Mesenchymal stem cell (in vitro differentiated cells and primary cell): ENCODE measurements around the gene COIL.
A peak's percentile ranks its signal among the peaks of the same experiment; 100 is the strongest.
"Not testable (repeated sequence)": the region's sequence is repeated elsewhere in the genome, so short reads cannot be mapped to it uniquely, and the experiment has no call there.

Source experiments
- DNase-seq: peaks from one replicate; pipeline ENCODE4 v3.0.0-alpha.2; 2013
- H2AFZ ChIP-seq: one replicate; pipeline ENCODE4 v1.6.1; 2013; ENCODE audit warnings: low read depth, mild to moderate bottlenecking, control low read depth, inconsistent platforms, low read length, moderate library complexity
- H2AK5ac ChIP-seq: 2 replicates; pipeline ENCODE4 v1.6.1; 2013; ENCODE audit warnings: low read length, moderate library complexity, mild to moderate bottlenecking, inconsistent platforms; ENCODE audit not compliant: severe bottlenecking
- H2BK120ac ChIP-seq: one replicate; pipeline ENCODE4 v1.6.1; 2013; ENCODE audit warnings: low read depth, mild to moderate bottlenecking, inconsistent platforms, low read length, moderate library complexity
- H2BK12ac ChIP-seq, 2 experiments: one replicate each; pipeline ENCODE4 v1.6.1; 2013; ENCODE audit warnings: inconsistent platforms in 2 of 2, low read length in 2 of 2, mild to moderate bottlenecking in 2 of 2, moderate library complexity in 2 of 2, control low read depth in 1 of 2
- H2BK15ac ChIP-seq: one replicate; pipeline ENCODE4 v1.6.1; 2013; ENCODE audit warnings: mild to moderate bottlenecking, low read depth, inconsistent platforms; ENCODE audit not compliant: poor library complexity, severe bottlenecking
- H2BK5ac ChIP-seq: 2 replicates; pipeline ENCODE4 v1.6.1; 2013; ENCODE audit warnings: low read depth, mild to moderate bottlenecking, low read length, control low read depth, inconsistent platforms; ENCODE audit not compliant: poor library complexity, severe bottlenecking
- H3K14ac ChIP-seq, 2 experiments: one replicate each; pipeline ENCODE4 v1.6.1; 2013; ENCODE audit warnings: inconsistent platforms in 2 of 2, low read length in 2 of 2, control low read depth in 1 of 2, mild to moderate bottlenecking in 1 of 2, moderate library complexity in 1 of 2
- H3K18ac ChIP-seq, 2 experiments: one replicate each; pipeline ENCODE4 v1.6.1; 2013; ENCODE audit warnings: inconsistent platforms in 2 of 2, low read length in 2 of 2, control low read depth in 1 of 2, low read depth in 1 of 2, mild to moderate bottlenecking in 1 of 2
- H3K23ac ChIP-seq, 2 experiments: one replicate each; pipeline ENCODE4 v1.6.1; 2013; ENCODE audit warnings: inconsistent platforms in 2 of 2, low read length in 2 of 2, mild to moderate bottlenecking in 2 of 2, moderate library complexity in 2 of 2, control low read depth in 1 of 2
- H3K27ac ChIP-seq: 2 replicates; pipeline ENCODE4 v1.5.1; 2013; ENCODE audit warnings: mild to moderate bottlenecking, moderate library complexity, low read length, control low read depth, inconsistent platforms; ENCODE audit not compliant: poor library complexity, severe bottlenecking
- H3K27me3 ChIP-seq, 2 experiments: 2 replicates each; pipeline versions ENCODE4 v1.6.1 to v1.7.0; 2013; ENCODE audit warnings: low read length in 2 of 2, mild to moderate bottlenecking in 2 of 2, moderate library complexity in 2 of 2, control low read depth in 1 of 2, inconsistent platforms in 1 of 2; ENCODE audit not compliant: control insufficient read depth in 1 of 2, insufficient read depth in 1 of 2
- H3K36me3 ChIP-seq, 2 experiments: 2 replicates each; pipeline versions ENCODE4 v1.6.1 to v1.7.0; 2013; ENCODE audit warnings: low read length in 2 of 2, control low read depth in 1 of 2, inconsistent platforms in 1 of 2, low read depth in 1 of 2, mild to moderate bottlenecking in 1 of 2; ENCODE audit not compliant: insufficient read depth in 2 of 2, control insufficient read depth in 1 of 2
- H3K4ac ChIP-seq, 2 experiments: one replicate each; pipeline ENCODE4 v1.6.1; 2013; ENCODE audit warnings: inconsistent platforms in 2 of 2, low read length in 2 of 2, mild to moderate bottlenecking in 2 of 2, moderate library complexity in 2 of 2, control low read depth in 1 of 2, low read depth in 1 of 2
- H3K4me1 ChIP-seq: 2 replicates; pipeline ENCODE4 v1.6.1; 2013; ENCODE audit warnings: low read depth, low read length, control low read depth; ENCODE audit not compliant: control insufficient read depth, insufficient read depth
- H3K4me2 ChIP-seq: 2 replicates; pipeline ENCODE4 v1.6.1; 2013; ENCODE audit warnings: low read length, mild to moderate bottlenecking, inconsistent platforms; ENCODE audit not compliant: poor library complexity, severe bottlenecking
- H3K4me3 ChIP-seq, 2 experiments: 2 replicates each; pipeline versions ENCODE4 v1.5.1 to v1.7.0; 2013; ENCODE audit warnings: low read length in 2 of 2, mild to moderate bottlenecking in 2 of 2, control low read depth in 1 of 2, low read depth in 1 of 2; ENCODE audit not compliant: insufficient read depth in 1 of 2
- H3K79me1 ChIP-seq: replicated peaks from 2 replicates; pipeline ENCODE4 v1.6.1; 2013; ENCODE audit warnings: mild to moderate bottlenecking, control low read depth, low read length, inconsistent platforms; ENCODE audit not compliant: poor library complexity, severe bottlenecking
- H3K9ac ChIP-seq: 2 replicates; pipeline ENCODE4 v1.7.0; 2013; ENCODE audit warnings: mild to moderate bottlenecking, low read length, moderate library complexity
- H3K9me3 ChIP-seq: 2 replicates; pipeline ENCODE4 v1.7.0; 2013; ENCODE audit warnings: mild to moderate bottlenecking, low read length; ENCODE audit not compliant: control insufficient read depth
- H4K8ac ChIP-seq: one replicate; pipeline ENCODE4 v1.6.1; 2013; ENCODE audit warnings: inconsistent platforms, mild to moderate bottlenecking, low read length, moderate library complexity
- H4K91ac ChIP-seq: one replicate; pipeline ENCODE4 v1.6.1; 2013; ENCODE audit warnings: mild to moderate bottlenecking, low read length, inconsistent platforms
- WGBS: methylation state at CpG from one replicate; pipeline ENCODE4 v1.1.7; 2013; ENCODE audit warnings: mixed read lengths; 5-methylcytosine and 5-hydroxymethylcytosine counted together

COIL gene

DNA sequence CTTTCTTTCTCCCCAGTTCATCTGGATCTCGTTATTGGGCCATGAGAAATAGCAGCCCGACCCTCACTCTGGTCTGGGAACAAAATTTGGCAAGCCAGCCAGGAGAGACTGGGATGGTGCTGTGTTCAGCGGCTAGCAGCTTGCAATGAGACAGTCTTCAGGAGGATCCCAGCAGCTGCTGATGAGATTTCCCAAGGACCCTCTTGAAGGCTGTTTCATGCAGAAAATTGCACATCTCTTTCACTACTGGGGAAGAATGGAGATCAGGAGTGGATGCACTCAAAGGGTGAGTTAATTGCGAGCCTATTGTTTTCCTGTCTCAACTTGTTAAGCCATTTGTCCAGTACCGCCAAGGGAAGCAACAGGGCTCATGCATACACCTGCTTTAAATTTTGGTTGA is 5.5 kb upstream of the COIL start:
- H3K79me1 ChIP-seq, result no peaks in the 10 kb centered on the region
- no peak overlapping the region for H3K4ac ChIP-seq
- H2BK12ac ChIP-seq, result no peak overlapping the region
- no peaks in the 10 kb centered on the region for H3K4me1 ChIP-seq
- DNase-seq, result no peak
- H4K8ac ChIP-seq, result no peak overlapping the region
- H3K4me2 ChIP-seq, result no peak overlapping the region
- no peak overlapping the region for H3K27ac ChIP-seq
- no peak overlapping the region for H2BK120ac ChIP-seq
- 70% methylated on average over 5 of the region's 5 CpGs for WGBS
- H3K23ac ChIP-seq, result no peak overlapping the region
- no peak overlapping the region for H2BK5ac ChIP-seq
- H3K36me3 ChIP-seq, result no peaks in the 10 kb centered on the region
- H4K91ac ChIP-seq, result no peak overlapping the region
- no peak overlapping the region for H2BK15ac ChIP-seq
- no peaks in the 10 kb centered on the region for H3K9me3 ChIP-seq
- H2AFZ ChIP-seq, result no peak overlapping the region
- H2AK5ac ChIP-seq, result no peak overlapping the region
- H3K18ac ChIP-seq, result no peak overlapping the region
- H3K27me3 ChIP-seq, result peaks cover 0 to 3% of the 10 kb centered on the region in 2 experiments
- no peak overlapping the region for H3K4me3 ChIP-seq
- H3K9ac ChIP-seq, result no peak overlapping the region
- H3K14ac ChIP-seq, result no peak overlapping the region

DNA sequence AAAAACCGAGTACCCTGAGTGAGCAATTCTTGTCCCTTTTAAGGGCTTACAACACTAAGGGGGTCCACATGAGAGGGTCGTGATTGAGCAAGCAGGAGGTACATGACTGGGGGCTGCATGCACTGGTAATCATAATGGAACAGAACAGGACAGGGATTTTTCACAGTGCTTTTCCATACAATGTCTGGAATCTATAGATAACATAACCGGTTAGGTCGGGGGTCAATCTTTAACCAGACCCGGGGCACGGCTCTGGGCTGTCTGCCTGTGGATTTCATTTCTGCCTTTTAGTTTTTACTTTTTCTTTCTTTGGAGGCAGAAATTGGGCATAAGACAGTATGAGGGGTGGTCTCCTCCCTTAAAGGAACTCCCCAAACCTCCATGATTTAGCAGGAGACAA is 4.8 kb upstream of the COIL start:
- not testable (repeated sequence) for H3K36me3 ChIP-seq, H2BK12ac ChIP-seq, H2AK5ac ChIP-seq, DNase-seq, H3K14ac ChIP-seq, H3K27me3 ChIP-seq, H2AFZ ChIP-seq, H3K18ac ChIP-seq, H3K79me1 ChIP-seq, H3K4me3 ChIP-seq, H3K4me1 ChIP-seq, H3K9ac ChIP-seq, H4K8ac ChIP-seq, H2BK120ac ChIP-seq, H3K23ac ChIP-seq, H3K4me2 ChIP-seq, H3K9me3 ChIP-seq, H4K91ac ChIP-seq, H3K27ac ChIP-seq, H2BK5ac ChIP-seq, H2BK15ac ChIP-seq, H3K4ac ChIP-seq
- 94% methylated on average over 6 of the region's 6 CpGs for WGBS

DNA sequence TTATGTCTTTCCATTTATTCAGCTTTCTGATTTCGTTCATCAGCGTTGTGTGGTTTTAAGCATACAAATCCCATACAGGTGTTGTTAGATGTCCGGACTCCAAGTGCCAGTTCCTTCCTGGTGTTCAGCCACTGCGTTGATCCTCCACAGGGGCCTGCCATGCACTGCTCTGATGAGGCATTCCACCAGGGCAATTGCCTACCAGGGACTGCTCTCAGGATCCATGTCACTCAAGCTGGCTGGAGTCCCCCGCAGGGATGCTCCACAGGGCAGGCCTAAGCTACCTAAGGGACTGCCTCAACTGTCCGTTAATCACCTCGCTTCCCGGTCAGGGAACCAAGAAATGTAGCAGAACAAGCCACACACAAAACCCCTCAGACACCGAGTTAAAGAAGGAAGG is 4.4 kb upstream of the COIL start:
- H2BK15ac ChIP-seq, H3K36me3 ChIP-seq, H3K4me2 ChIP-seq, H3K27me3 ChIP-seq, H2BK12ac ChIP-seq, H3K14ac ChIP-seq, H3K79me1 ChIP-seq, H3K4me1 ChIP-seq, H3K9me3 ChIP-seq, H3K18ac ChIP-seq, H2AK5ac ChIP-seq, H3K27ac ChIP-seq, H4K8ac ChIP-seq, H3K9ac ChIP-seq, H4K91ac ChIP-seq, H2AFZ ChIP-seq, H3K4me3 ChIP-seq, H3K23ac ChIP-seq, H3K4ac ChIP-seq, DNase-seq, H2BK120ac ChIP-seq: not testable (repeated sequence)
- WGBS, result 95% methylated on average over 9 of the region's 9 CpGs
- H2BK5ac ChIP-seq, result peak overlapping the region; percentile 19

DNA sequence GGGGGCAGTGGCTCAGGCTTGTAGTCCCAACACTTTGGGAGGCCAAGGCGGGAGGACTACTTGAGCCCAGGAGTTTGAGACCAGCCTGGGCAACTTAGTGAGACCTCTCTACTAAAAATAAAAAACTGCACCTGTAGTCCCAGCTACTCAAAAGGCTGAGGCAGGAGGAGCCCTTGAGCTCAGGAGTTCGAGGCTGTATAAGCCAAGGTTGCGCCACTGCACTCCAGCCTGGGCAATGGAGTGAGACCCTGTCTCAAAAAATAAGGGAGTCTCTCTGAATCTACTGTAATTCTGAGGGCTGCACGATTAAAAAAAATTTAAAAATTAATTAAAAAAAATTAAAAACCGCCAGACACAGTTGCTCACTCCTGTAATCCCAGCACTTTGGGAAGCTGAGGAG is 3.9 kb downstream of the COIL start:
- Histone ChIP-seq H3K4me3 (no peak overlapping the region), H3K9me3 (no peaks in the 10 kb centered on the region)

More for the DNA sequence above, 3.9 kb downstream of the COIL start:
- no peak overlapping the region for H2BK12ac ChIP-seq
- no peak overlapping the region for H3K9ac ChIP-seq
- peaks cover 26% of the 10 kb centered on the region for H3K79me1 ChIP-seq
- H4K91ac ChIP-seq, result no peak overlapping the region
- no peak overlapping the region for H2BK120ac ChIP-seq
- no peaks in the 10 kb centered on the region for H3K27me3 ChIP-seq
- no peak overlapping the region for H3K27ac ChIP-seq
- no peak overlapping the region for H4K8ac ChIP-seq
- H2BK15ac ChIP-seq, result no peak overlapping the region
- no peak overlapping the region for H3K18ac ChIP-seq
- H2AK5ac ChIP-seq, result no peak overlapping the region
- no peak overlapping the region for H3K14ac ChIP-seq
- peaks cover 10% of the 10 kb centered on the region for H3K4me1 ChIP-seq
- no peak overlapping the region for H2BK5ac ChIP-seq
- H3K4ac ChIP-seq, result no peak overlapping the region
- no peak for DNase-seq
- WGBS, result 97% methylated on average over 5 of the region's 5 CpGs
- peaks cover 0 to 5% of the 10 kb centered on the region in 2 experiments for H3K36me3 ChIP-seq
- no peak overlapping the region for H3K23ac ChIP-seq
- no peak overlapping the region for H3K4me2 ChIP-seq
- H2AFZ ChIP-seq, result no peak overlapping the region
